ENCODE measurements around the gene FOXJ3.

Gene FOXJ3

DNA sequence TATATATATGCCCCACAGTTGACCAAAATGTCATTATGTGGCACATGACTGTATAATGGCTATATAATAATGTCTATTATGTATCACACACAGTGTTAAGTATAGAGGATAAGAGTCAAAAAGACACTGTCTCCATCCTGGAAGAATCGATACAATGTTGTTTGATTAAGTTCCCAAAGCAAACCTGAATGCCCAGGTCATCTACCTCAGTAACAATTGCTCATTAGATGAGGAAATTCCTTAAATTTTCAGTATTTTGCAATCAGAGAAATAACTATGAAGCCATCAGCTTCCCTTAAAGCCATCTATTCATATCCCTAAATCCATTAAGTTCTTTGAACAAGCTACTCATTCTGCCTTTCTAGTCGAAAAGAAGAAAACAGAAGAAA, 10.0 kb downstream of the FOXJ3 start:
- Histone ChIP-seq H3K27ac (no peak overlapping the region), H3K4me3 (no peak overlapping the region)
- TF ChIP-seq CTCF (IDR thresholded peaks at IDR 0.05): no peak
- no peak for DNase-seq (ENCODE audit: low spot score)

DNA sequence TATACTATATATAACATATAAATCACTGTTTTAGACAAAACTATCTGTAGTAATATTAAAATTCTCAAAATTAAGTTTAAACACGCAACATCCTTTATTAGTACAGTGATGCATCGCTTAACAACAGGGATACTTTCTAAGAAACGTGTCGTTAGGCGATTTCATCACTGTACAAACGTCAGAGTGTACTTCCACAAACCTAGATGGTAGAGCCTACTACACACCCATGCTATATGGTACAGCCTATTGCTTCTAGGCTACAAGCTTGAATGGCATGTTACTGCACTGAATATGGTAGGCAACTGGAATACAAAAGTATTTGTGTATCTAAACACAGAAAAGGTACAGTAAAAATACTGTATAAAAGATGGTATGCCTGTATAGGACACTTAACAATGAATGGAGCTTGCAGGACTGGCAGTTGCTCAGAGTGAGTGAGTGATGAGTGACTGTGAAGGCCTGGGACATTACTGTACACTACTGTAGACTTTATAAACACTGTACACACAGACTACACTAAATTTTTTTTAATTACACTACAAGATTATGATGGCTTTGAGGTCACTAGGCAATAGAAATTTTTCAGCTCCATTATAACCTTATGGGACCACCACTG, 10.5 kb downstream of the FOXJ3 start:
- no peak for TF ChIP-seq CTCF (IDR thresholded peaks at IDR 0.05)
- Histone ChIP-seq H3K27ac (no peak overlapping the region), H3K4me3 (no peak overlapping the region)
- DNase-seq (ENCODE audit: low spot score): no peak

DNA sequence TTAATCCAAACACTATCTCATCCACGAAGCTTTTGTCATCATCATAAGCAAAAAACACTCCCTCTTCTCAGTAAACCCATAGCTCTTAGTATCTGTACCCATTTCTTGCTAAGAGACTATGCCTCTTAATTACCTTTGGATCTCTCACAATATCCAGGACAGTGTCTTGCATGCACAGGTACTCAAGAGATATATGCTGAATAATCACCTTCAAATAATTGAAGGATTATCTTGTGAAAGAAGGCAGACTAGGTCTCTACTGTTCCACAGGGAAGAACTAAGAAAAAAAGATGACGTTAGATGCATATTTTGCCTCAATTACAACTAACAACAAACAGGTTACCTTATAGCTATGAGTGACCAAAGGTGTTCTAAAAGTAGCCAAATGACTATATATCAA, 11.5 kb downstream of the FOXJ3 start:
- no peak overlapping the region for H3K4me3 ChIP-seq
- DNase-seq (ENCODE audit: low spot score): no peak
- no peak for TF ChIP-seq CTCF (IDR thresholded peaks at IDR 0.05)
- H3K27ac ChIP-seq: no peak overlapping the region

GRCh38 chr1:42322577-42322976, 12.5 kb downstream of the FOXJ3 start:
- Histone ChIP-seq H3K27ac (no peak overlapping the region), H3K4me3 (no peak overlapping the region)
- no peak for TF ChIP-seq CTCF (IDR thresholded peaks at IDR 0.05)
- no peak for DNase-seq (ENCODE audit: low spot score)

DNA sequence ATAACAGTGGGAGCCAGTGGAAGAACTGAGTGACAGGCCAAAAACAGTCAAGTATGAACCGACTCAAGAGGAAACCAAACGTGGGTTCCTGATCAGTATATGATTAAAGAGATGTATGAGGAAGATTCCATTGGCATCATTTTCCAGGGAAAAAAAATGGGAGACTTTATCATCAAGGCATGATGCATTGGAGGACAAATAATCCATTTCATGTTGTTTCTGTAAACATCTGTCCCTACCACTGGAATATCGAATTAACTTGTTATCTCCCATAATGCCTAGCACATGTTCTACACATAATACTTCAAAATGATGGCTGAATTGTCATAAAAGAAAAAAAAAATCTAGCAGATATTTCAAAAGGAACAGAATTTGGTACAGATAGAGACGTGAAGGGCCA, 13.3 kb downstream of the FOXJ3 start:
- TF ChIP-seq CTCF (IDR thresholded peaks at IDR 0.05): no peak
- H3K27ac ChIP-seq: no peak overlapping the region
- no peak for DNase-seq (ENCODE audit: low spot score)
- H3K4me3 ChIP-seq: no peak overlapping the region

DNA sequence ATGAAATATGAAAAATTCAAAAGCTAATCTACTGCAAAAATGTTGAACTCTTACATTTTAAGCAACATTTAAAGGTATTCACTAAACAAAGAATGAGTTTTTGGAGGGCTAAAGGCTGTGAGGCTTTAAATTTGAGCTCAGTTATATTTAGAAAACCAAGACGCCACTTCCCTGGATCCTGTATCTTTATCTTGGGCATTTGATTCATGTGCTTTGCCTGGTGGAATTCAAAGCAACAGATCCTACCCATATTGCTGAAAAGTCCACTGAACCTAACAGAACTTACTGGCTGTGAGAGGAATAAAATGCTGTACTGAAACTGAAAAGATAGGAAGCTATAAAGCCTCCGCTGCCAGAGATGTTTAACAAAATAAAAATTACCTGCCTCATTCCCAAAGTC, 14.3 kb downstream of the FOXJ3 start:
- no peak for DNase-seq (ENCODE audit: low spot score)
- TF ChIP-seq CTCF (IDR thresholded peaks at IDR 0.05): no peak
- H3K4me3 ChIP-seq: no peak overlapping the region
- H3K27ac ChIP-seq: peak overlapping the region in 1 of 2 donors; percentile 20

GRCh38 chr1:42319871-42320484, 15.1 kb downstream of the FOXJ3 start:
- H3K4me3 ChIP-seq: no peak overlapping the region
- H3K27ac ChIP-seq: no peak overlapping the region
- no peak for DNase-seq (ENCODE audit: low spot score)
- no peak for TF ChIP-seq CTCF (IDR thresholded peaks at IDR 0.05)

Data from coronary artery (tissue), 2 donors.